Measurements from ENCODE around the gene C1QTNF7. TPM values are rescaled to one million over a fixed set of nuclear protein-coding genes. Genes with fewer than 3 reads are reported as not detected.

The C1QTNF7 gene
- total RNA-seq, 1 experiment from 2014 or later, result not detected

DNA sequence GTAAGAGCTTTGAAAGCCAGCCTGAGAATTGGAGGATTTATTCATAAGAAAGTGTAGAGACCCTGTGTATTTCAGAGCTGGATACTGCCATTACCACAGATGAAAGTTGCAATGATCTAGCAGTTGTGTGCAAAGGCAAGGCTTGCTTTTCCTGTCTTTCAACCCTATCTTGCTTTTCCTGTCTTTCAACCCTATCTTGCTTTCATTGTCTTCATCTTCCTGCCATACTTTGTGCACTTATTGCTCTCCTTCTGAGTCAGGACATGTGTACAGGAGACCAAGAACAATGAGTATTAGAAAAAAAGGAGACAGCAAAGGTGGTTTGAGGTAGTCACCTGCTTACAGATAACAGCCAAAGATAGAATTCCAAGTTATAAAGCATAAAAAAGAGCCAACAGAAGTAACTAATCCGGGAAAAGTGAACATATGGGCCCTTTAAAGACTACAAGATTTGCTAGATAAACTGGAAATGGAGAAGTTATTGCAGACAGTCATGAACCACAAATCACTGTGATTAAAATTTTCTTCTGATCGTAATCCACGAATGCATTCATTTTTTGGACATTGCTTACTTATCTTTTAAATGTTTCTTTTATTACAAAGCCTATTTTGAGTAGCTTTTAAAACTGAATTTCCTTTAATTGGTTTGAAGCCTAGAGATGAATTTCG is 17.2 kb downstream of the C1QTNF7 start:
- H3K9me3 Mint-ChIP-seq (ENCODE audit: low read depth, unreplicated experiment), result no peaks in the 10 kb centered on the region

DNA sequence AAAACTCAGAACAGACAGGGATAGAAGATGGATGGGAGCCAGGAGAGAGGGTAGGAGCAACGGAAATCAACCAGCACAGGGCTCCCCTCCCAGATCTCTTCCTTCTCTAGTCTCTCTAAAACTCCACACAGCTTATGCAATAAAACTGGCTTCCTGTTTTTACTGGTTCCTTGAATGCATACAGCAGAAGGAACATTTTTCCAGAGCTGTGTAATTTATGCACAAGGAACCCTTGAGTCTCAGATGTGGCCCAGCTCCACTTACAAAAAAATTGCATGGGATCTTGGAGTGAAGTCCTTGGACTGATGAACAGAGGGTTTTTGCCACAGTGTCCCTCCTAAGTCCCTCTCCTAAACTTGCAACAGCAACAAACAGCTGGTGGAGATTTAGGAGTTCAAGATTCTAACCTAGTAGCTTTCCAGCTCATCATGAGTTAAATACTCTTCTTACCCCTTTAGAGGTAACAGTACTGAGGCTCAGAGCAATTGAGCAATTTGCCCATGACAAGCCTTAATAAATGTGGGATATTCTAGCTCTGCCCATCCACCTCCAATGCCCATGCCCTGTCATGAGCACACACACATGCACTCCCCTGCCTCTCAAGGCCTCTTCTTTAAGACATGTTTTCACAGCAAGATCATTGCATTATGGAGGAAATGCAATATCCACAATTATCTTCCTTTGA is 23.5 kb downstream of the C1QTNF7 start:
- no TSS peak for BruUV-seq (replicated peaks)

More for the DNA sequence above, 17.2 kb downstream of the C1QTNF7 start:
- BruUV-seq (replicated peaks), result no TSS peak
- H3K27me3 Mint-ChIP-seq (ENCODE audit: unreplicated experiment), result peaks cover 9% of the 10 kb centered on the region
- H3K4me3 Mint-ChIP-seq (ENCODE audit: low read depth, unreplicated experiment), result no peak overlapping the region
- CTCF ChIA-PET, result no interaction called here
- TF ChIP-seq CTCF (IDR thresholded peaks at IDR 0.05; ENCODE audit: unreplicated experiment), result no peak
- DNase-seq, result no peak
- peaks cover 11% of the 10 kb centered on the region for H3K4me1 Mint-ChIP-seq (ENCODE audit: low read depth, unreplicated experiment)
- no peak overlapping the region for H3K27ac Mint-ChIP-seq (ENCODE audit: unreplicated experiment)
- no peaks in the 10 kb centered on the region for H3K36me3 Mint-ChIP-seq (ENCODE audit: insufficient read depth, unreplicated experiment)
- intact Hi-C loops (cut with micrococcal nuclease; ENCODE audit: unreplicated experiment), result no loop called here

GRCh38 chr4:15451866-15452765 is 24.3 kb downstream of the C1QTNF7 start:
- no peak for DNase-seq
- H3K4me3 Mint-ChIP-seq (ENCODE audit: low read depth, unreplicated experiment), result no peak overlapping the region
- no peaks in the 10 kb centered on the region for H3K36me3 Mint-ChIP-seq (ENCODE audit: insufficient read depth, unreplicated experiment)
- peaks cover 30% of the 10 kb centered on the region for H3K27me3 Mint-ChIP-seq (ENCODE audit: unreplicated experiment)
- intact Hi-C loops (cut with micrococcal nuclease; ENCODE audit: unreplicated experiment), result loop anchor here (5.0 to 10.0 kb wide), 2 partner anchors 50 to 117 kb away; no protein-coding TSS in a partner anchor
- H3K9me3 Mint-ChIP-seq (ENCODE audit: low read depth, unreplicated experiment), result no peaks in the 10 kb centered on the region
- CTCF ChIA-PET, result no interaction called here
- TF ChIP-seq CTCF (IDR thresholded peaks at IDR 0.05; ENCODE audit: unreplicated experiment), result no peak
- BruUV-seq (replicated peaks), result no TSS peak
- peaks cover 12% of the 10 kb centered on the region for H3K4me1 Mint-ChIP-seq (ENCODE audit: low read depth, unreplicated experiment)
- H3K27ac Mint-ChIP-seq (ENCODE audit: unreplicated experiment), result no peak overlapping the region

More for the DNA sequence above, 23.5 kb downstream of the C1QTNF7 start:
- no peak for DNase-seq
- CTCF ChIA-PET, result no interaction called here
- Mint-ChIP-seq H3K4me1 (ENCODE audit: low read depth, unreplicated experiment) (peaks cover 12% of the 10 kb centered on the region), H3K9me3 (ENCODE audit: low read depth, unreplicated experiment) (no peaks in the 10 kb centered on the region), H3K4me3 (ENCODE audit: low read depth, unreplicated experiment) (no peak overlapping the region), H3K27ac (ENCODE audit: unreplicated experiment) (no peak overlapping the region), H3K36me3 (ENCODE audit: insufficient read depth, unreplicated experiment) (no peaks in the 10 kb centered on the region), H3K27me3 (ENCODE audit: unreplicated experiment) (peaks cover 25% of the 10 kb centered on the region)
- TF ChIP-seq CTCF (IDR thresholded peaks at IDR 0.05; ENCODE audit: unreplicated experiment), result no peak
- intact Hi-C loops (cut with micrococcal nuclease; ENCODE audit: unreplicated experiment), result loop anchor here (5.0 to 10.0 kb wide), 2 partner anchors 49 to 117 kb away; no protein-coding TSS in a partner anchor

GRCh38 chr4:15455290-15455689 is 27.5 kb downstream of the C1QTNF7 start:
- TF ChIP-seq CTCF (IDR thresholded peaks at IDR 0.05; ENCODE audit: unreplicated experiment), result no peak
- Mint-ChIP-seq H3K27ac (ENCODE audit: unreplicated experiment) (no peak overlapping the region), H3K4me3 (ENCODE audit: low read depth, unreplicated experiment) (no peak overlapping the region), H3K36me3 (ENCODE audit: insufficient read depth, unreplicated experiment) (no peaks in the 10 kb centered on the region), H3K9me3 (ENCODE audit: low read depth, unreplicated experiment) (no peaks in the 10 kb centered on the region), H3K4me1 (ENCODE audit: low read depth, unreplicated experiment) (peaks cover 12% of the 10 kb centered on the region), H3K27me3 (ENCODE audit: unreplicated experiment) (peaks cover 39% of the 10 kb centered on the region)
- intact Hi-C loops (cut with micrococcal nuclease; ENCODE audit: unreplicated experiment), result loop anchor here (10.0 kb wide), 1 partner anchor 120 kb away; no protein-coding TSS in a partner anchor
- DNase-seq, result no peak
- CTCF ChIA-PET, result no interaction called here
- no TSS peak for BruUV-seq (replicated peaks)
